NAMALWA (cell line): ENCODE measurements around the gene ADAMTS12.

Experiments
- DNase-seq: peaks from one replicate; pipeline ENCODE4 v3.0.0-alpha.2; 2015; ENCODE audit warnings: low spot score

The ADAMTS12 gene

GRCh38 chr5:33841891-33842290 lies 49.9 kb downstream of the ADAMTS12 start:
- no peak for DNase-seq

- DNase-seq, result no peak
These were observed 50.8 kb downstream of the ADAMTS12 start for GRCh38 chr5:33840927-33841547.

DNA sequence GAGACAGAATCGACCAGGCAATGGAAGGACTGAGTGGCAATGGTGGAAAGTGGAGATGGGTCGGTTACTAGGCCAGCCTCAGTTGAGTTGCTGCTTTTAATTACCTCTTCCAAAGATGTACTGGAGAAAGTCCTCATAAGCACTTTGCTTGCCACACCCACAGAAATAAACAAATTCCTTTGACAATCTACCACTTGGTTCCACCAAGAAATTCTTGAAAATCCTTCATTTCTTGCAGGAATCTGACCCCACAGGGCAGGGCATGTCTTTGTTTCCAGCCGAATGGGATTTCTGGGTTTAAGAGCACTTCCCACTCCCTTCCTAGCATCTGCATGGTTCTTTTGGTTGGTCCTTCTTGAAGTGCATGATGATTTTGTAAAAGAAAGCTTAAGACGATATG lies 54.5 kb downstream of the ADAMTS12 start:
- no peak for DNase-seq

GRCh38 chr5:33834334-33834733 lies 57.5 kb downstream of the ADAMTS12 start:
- DNase-seq, result no peak

- DNase-seq, result no peak
These were observed 58.6 kb downstream of the ADAMTS12 start for GRCh38 chr5:33833237-33833575.

GRCh38 chr5:33832404-33833236 lies 59.2 kb downstream of the ADAMTS12 start:
- DNase-seq, result no peak

- DNase-seq, result no peak
These were observed 60.7 kb downstream of the ADAMTS12 start for GRCh38 chr5:33831041-33831440.

- no peak for DNase-seq
These were observed 62.4 kb downstream of the ADAMTS12 start for GRCh38 chr5:33829430-33829829.

GRCh38 chr5:33828626-33829308 lies 63.0 kb downstream of the ADAMTS12 start:
- DNase-seq, result no peak

DNA sequence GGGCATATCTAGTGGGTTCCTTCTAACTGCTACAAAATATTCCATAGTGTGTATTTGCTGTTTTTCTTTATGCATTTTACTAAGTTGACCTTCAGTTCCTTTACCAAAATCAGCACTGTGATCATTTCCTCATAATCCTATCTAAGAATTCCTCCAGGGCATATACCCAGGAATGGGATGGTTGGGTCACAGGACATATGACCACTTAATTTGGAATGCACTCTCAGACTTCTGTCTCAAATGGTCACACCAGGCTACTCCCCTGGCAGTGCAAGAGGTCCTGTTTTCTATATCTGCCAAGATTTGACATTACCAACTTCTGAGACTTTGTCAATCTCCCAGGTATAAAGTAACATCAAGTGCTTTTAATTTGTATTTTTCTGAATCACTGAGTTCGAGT lies 63.9 kb downstream of the ADAMTS12 start:
- no peak for DNase-seq

DNA sequence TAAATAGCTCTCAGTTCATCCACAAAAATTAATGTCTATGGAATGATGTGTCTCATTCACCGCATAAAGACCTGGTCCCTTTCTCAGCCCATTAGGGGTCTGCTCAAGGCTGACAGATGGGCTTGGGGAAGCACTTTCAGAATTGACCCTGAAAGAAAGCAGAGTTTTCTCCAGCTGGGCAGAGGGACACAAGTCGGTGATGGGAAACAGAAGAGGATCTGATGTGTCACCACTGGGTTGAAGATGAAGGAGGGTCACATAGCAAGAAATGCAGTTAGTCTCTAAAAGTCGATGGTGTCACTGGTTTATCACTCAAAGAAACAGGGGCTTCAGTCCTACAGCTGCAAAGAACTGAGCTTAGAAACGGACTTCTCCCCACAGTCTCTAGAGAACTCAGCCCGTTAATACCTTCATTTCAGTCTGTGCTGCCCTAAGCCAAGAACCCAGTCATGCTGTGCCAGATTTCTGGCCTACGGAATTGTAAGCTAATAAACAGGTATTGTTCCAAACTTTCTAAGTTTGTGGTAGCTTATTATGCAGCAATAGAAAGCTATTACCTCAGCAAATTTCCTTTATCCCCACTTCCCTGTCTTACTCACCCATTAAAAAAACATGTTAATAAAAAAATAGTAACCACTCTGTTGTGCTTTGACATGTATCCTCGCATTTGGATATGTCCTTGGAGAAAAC lies 64.6 kb downstream of the ADAMTS12 start:
- no peak for DNase-seq

- no peak for DNase-seq
These were observed 67.1 kb downstream of the ADAMTS12 start for GRCh38 chr5:33824516-33825195.

GRCh38 chr5:33817301-33817700 lies 74.5 kb downstream of the ADAMTS12 start:
- no peak for DNase-seq

DNA sequence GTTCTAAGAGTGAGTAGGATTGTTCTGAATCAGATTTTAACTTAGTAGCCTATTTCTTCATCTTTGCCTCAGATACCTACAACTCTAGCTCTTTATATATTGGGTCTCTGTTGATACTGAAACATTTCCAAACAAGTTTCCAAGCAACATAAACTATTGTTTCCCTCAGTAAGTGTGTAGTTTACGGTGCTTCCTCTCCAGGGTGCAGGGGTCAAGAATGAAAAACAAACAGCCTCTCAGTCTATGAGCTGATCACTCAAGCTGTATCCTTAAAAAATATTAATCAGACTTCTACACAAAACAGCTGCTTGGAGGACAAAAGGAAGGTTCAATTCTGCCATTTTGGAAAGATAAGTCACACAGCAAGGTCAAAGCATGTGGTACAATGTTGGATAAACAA lies 75.0 kb downstream of the ADAMTS12 start:
- DNase-seq, result no peak

GRCh38 chr5:33812746-33813145 lies 79.0 kb downstream of the ADAMTS12 start:
- DNase-seq, result no peak

DNA sequence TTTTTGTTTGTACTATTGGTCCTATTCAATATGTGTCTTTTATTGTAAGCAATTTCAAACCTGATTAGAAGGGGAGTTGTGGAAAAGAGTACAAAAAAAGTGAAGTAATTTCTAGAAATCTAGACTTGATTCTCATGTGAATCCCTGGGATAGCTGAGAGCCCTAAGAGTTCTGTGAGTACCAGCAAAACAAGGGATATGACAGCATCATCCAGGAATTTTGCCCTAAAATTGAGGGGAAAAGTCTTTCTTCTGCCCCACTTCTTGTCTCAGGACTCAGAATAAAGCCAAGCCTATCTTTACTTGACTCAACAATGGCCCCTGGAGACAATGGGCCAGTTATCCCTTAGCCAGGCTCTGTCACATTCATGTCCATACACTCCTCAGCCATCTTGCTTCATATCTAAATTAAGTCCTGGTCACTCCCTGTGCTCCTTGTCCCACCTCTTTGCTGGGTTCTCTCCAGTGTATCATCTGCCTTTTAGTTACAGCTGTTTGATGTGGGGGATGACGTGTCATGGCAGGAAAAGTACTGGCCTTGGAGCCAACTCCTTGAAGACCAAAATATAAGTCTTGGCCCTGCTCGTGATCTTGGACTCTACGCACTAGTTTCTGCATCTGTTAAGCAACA lies 81.2 kb downstream of the ADAMTS12 start:
- DNase-seq, result no peak

DNA sequence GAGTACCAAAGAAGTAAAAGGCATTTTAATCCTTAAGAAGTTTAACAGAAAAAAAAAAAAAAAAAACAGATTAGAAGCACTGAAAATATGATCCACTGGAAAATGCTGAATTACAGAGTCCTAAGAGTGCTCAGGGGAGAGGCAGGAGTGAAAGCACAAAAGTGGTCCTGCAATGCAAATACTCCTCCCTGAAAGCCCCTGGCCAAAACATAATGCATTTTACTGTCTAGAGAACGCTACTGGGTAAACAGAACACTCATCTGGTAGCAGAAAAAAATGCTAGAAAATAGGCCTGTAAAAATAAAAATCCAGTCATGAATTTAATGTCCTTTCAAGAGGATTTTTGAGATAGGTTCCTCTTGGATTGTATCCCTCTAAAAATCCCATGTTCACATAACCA lies 81.9 kb downstream of the ADAMTS12 start:
- no peak for DNase-seq

- no peak for DNase-seq
These were observed 83.1 kb downstream of the ADAMTS12 start for GRCh38 chr5:33808699-33809098.

DNA sequence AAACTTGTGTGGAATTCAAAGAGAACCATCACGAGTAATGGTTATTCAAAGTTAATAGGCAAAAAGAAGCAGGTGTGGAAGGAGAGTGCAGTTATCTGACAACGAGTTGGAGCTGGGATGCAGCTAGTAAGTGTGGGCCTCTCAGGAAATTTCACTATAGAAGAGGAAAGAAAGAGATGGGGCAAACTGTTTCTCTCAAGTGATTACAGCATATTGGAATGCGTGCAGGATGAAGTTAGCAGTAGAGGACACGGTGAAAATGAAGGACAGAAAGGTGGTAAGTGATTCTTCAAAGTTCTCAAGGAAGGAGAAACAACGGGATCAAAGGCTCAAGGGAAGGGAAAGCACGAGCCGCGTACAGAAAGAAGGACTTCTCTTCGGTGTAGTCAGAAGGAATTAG lies 84.0 kb downstream of the ADAMTS12 start:
- DNase-seq, result no peak

- no peak for DNase-seq
These were observed 84.9 kb downstream of the ADAMTS12 start for GRCh38 chr5:33806738-33807442.

DNA sequence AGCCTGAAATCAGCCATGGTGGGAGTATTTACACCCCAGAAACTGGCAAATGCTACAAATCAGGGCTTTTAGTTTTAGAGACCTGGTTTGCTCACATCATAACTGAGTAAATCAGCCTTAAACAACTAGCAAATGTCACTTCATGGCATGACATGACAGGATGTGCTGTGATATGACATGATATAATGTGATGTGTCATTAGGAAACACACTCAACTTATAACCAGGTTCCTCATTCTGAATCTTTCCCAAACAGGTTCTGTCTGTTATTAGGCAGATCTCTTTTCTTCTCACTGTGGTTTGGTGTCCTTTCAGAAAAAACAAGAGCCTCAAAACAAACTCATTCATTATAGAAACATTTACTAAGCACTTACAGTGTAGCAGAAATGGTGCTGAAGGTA lies 90.5 kb downstream of the ADAMTS12 start:
- no peak for DNase-seq
